22Rv1 (cell line): Measurements from ENCODE around the gene RNFT2.

Experiments
- H3K27ac ChIP-seq: fragments of 450-650 bp; 2 replicates; pipeline ENCODE4 v1.5.1; 2017
- CTCF ChIP-seq: fragments of 450-650 bp; IDR thresholded peaks from 2 replicates; pipeline ENCODE4 v1.5.1; 2017; ENCODE audit warnings: mild to moderate bottlenecking
- ZFX ChIP-seq: fragments of 450-650 bp; IDR thresholded peaks from 2 replicates; pipeline ENCODE4 v1.6.1; 2017; ENCODE audit warnings: antibody characterized with exemption, borderline replicate concordance

RNFT2 gene

GRCh38 chr12:116710370-116711150, 27.6 kb upstream of the RNFT2 start:
- no peak overlapping the region for H3K27ac ChIP-seq
- TF ChIP-seq ZFX (no peak), CTCF (no peak)

GRCh38 chr12:116712458-116713303, 25.4 kb upstream of the RNFT2 start:
- TF ChIP-seq ZFX = no peak
- no peak for TF ChIP-seq CTCF
- H3K27ac ChIP-seq = no peak overlapping the region

- TF ChIP-seq CTCF (peak; percentile 12; the same call in 1 of the 2 replicates), ZFX (no peak)
- H3K27ac ChIP-seq = no peak overlapping the region
Observed at GRCh38 chr12:116713527-116713926, 24.6 kb upstream of the RNFT2 start.

- TF ChIP-seq ZFX (no peak), CTCF (no peak)
- H3K27ac ChIP-seq = no peak overlapping the region
Observed at GRCh38 chr12:116714175-116714574, 23.9 kb upstream of the RNFT2 start.

DNA sequence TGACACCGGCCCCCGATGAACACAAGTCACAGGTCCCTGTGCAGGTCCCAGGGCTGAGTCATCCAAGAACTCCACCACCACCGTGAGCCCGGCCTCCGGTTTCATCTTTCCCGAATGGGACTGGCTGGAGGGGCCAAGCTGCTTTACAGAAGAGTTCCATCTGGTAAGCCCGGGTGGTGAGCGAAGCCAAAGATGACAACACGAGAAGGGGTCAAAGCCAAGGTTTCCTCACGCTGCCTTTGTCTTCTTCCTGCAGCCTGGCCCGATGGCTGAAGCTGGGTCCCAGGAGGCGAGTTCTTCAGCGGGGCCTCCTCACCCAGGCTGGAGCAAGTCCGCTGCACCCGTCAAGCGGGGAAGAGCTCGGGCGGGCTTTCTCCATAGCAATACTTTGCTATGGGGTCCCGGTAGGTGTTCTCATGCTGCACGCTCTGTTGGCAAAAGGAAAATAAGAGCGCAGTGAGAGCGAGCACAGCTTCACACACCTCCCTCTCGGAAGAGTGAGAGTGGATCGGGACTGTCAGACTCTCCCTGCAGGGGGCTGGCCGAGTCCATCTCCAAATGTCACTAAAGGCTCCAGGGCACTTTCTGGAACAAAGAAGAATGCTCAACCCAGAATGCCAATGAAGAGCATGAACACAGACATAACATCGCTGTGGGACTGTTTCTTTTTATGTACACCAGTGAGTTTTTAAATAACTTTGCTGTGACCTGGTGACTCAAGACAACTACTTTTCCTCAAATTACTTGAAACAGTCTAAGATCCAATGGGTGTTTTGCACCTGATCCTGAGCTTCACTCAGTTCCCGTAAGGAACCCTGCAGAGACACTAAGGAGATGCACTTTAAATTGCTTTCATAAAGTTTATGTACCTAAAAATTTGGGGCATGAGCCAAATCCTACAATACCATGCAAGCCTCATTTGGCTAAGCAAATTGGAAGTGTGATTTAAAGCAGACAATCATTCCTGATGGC, 20.4 kb upstream of the RNFT2 start:
- no peak overlapping the region for H3K27ac ChIP-seq
- TF ChIP-seq CTCF (no peak), ZFX (no peak)

DNA sequence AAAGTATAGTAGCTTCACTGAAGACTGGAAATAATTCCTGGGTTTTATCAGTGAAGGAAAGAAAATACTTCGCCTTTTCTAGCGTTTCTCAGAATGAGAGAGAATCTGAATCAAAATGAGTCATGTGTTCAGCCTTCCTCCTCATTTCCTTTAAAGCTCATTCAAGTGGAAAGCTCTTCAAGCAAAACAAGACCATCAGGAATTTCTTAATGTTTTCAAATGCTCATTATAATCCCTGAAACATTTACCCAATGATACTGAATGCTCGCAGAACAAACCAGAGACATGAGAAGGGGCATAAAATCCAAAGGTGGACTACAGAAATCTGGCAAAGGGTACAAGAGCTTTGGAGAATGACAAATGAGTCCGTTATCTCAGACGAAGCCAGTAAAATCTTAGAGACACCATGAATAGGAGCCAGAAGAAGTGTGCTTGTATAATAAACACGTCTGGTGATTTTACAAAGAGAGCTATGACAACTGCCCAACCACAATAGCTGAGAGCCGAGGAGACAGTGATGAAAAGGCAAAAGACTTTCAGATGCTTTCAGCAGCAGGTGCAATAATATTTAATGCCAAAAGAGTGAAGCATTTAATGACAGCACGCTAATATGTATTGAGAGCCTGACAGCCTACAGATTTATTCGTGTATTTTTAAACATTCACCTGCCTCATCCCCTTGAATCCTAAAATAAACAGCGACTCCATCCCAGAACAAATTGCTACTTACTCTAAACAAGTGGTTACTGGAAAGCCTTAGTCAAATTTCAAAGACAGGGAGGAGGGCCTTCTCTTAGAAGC, 19.3 kb upstream of the RNFT2 start:
- no peak overlapping the region for H3K27ac ChIP-seq
- TF ChIP-seq CTCF (no peak), ZFX (no peak)
